GM21737 (cell line): ENCODE measurements around the gene CHL1.
"Not testable (repeated sequence)": the region's sequence is repeated elsewhere in the genome, so short reads cannot be mapped to it uniquely, and the experiment has no call there.

ENCODE experiments used
- ATAC-seq: cut with Tn5 transposase; IDR thresholded peaks from one replicate; pipeline ENCODE4 v1.9.1; 2021; ENCODE audit warnings: mild to moderate bottlenecking, moderate library complexity; ENCODE audit not compliant: unreplicated experiment

The CHL1 gene

GRCh38 chr3:332701-333100 is 136.1 kb downstream of the CHL1 start:
- ATAC-seq, result no peak

GRCh38 chr3:335240-335639 is 138.7 kb downstream of the CHL1 start:
- no peak for ATAC-seq

- ATAC-seq, result no peak
Observed at GRCh38 chr3:339351-339750, 142.8 kb downstream of the CHL1 start.

GRCh38 chr3:341998-342397 is 145.4 kb downstream of the CHL1 start:
- ATAC-seq, result no peak

- no peak for ATAC-seq
Observed at GRCh38 chr3:346186-346585, 149.6 kb downstream of the CHL1 start.

GRCh38 chr3:347581-347980 is 151.0 kb downstream of the CHL1 start:
- ATAC-seq, result no peak

- no peak for ATAC-seq
Observed at GRCh38 chr3:350871-351371, 154.4 kb downstream of the CHL1 start.

GRCh38 chr3:352599-352998 is 156.0 kb downstream of the CHL1 start:
- no peak for ATAC-seq

GRCh38 chr3:353191-353739 is 156.7 kb downstream of the CHL1 start:
- ATAC-seq, result no peak

- peak; percentile 78 for ATAC-seq
Observed at GRCh38 chr3:354432-354831, 157.9 kb downstream of the CHL1 start.

- no peak for ATAC-seq
Observed at GRCh38 chr3:355622-356021, 159.1 kb downstream of the CHL1 start.

- ATAC-seq, result no peak
Observed at GRCh38 chr3:356952-357351, 160.4 kb downstream of the CHL1 start.

GRCh38 chr3:359672-360071 is 163.1 kb downstream of the CHL1 start:
- ATAC-seq, result peak; percentile 68

GRCh38 chr3:362681-363338 is 166.2 kb downstream of the CHL1 start:
- ATAC-seq, result no peak

GRCh38 chr3:364287-364686 is 167.7 kb downstream of the CHL1 start:
- ATAC-seq, result no peak

- ATAC-seq, result peak; percentile 89
Observed at GRCh38 chr3:365268-365667, 168.7 kb downstream of the CHL1 start.

GRCh38 chr3:366253-366652 is 169.7 kb downstream of the CHL1 start:
- not testable (repeated sequence) for ATAC-seq

- ATAC-seq, result no peak
Observed at GRCh38 chr3:373193-373779, 176.7 kb downstream of the CHL1 start.

GRCh38 chr3:374459-374858 is 177.9 kb downstream of the CHL1 start:
- ATAC-seq, result no peak

- no peak for ATAC-seq
Observed at GRCh38 chr3:377158-377561, 180.6 kb downstream of the CHL1 start.

GRCh38 chr3:380801-381200 is 184.2 kb downstream of the CHL1 start:
- ATAC-seq, result no peak

GRCh38 chr3:385151-385550 is 188.6 kb downstream of the CHL1 start:
- no peak for ATAC-seq
